ENCODE data around the gene SIGLECL1. TPM values are rescaled to one million over a fixed set of nuclear protein-coding genes. Genes with fewer than 3 reads are reported as not detected.
"Not testable (repeated sequence)": the region's sequence is repeated elsewhere in the genome, so short reads cannot be mapped to it uniquely, and the experiment has no call there.

Gene SIGLECL1
- polyA plus RNA-seq, 4 donors = not detected

GRCh38 chr19:51219307-51219706, 31.6 kb upstream of the SIGLECL1 start:
- H3K9me3 ChIP-seq (ENCODE audit: control insufficient read depth in 2 of 2, insufficient read depth in 1 of 2, low read depth in 1 of 2, low read length in 1 of 2) = peaks cover 0 to 4% of the 10 kb centered on the region in 2 donors
- H3K27me3 ChIP-seq (ENCODE audit: control insufficient read depth in 3 of 3, insufficient read depth in 3 of 3, low read length in 3 of 3) = no peaks in the 10 kb centered on the region
- DNase-seq = no peak
- FAIRE-seq = no peak
- no peaks in the 10 kb centered on the region for H3K36me3 ChIP-seq (ENCODE audit: control insufficient read depth in 3 of 3, insufficient read depth in 2 of 3, low read depth in 1 of 3, low read length in 3 of 3)
- WGBS, 3 donors = 32 to 47% (median 44%) methylated on average over 1 of the region's 1 CpG
- H3K4me1 ChIP-seq (ENCODE audit: control insufficient read depth in 3 of 3, insufficient read depth in 2 of 3, low read depth in 1 of 3, low read length in 2 of 3) = no peaks in the 10 kb centered on the region
- no peak overlapping the region for H3K27ac ChIP-seq (ENCODE audit: low read depth in 1 of 3, low read length in 2 of 3)
- H3K4me3 ChIP-seq (ENCODE audit: low read depth in 1 of 3, low read length in 3 of 3) = no peak overlapping the region

DNA sequence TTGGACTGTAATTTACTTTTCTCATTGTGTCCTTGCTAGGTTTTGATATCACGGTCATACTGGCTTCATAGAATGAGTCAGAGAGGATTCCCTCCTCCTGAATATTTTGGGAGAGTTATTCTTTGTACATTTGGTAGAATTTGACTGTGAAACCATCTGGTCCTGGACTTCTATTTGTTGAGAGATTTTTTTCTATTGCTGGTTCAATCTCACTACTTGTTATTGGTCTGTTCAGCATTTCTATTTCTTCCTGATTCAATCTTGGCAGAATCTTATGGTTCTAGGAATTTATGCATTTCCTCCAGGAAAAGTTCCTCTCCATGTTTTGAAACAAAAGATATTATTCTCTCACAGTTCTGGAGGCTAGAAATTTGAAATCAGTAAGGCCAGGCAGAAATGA, 30.9 kb upstream of the SIGLECL1 start:
- Histone ChIP-seq H3K36me3 (ENCODE audit: control insufficient read depth in 3 of 3, insufficient read depth in 2 of 3, low read depth in 1 of 3, low read length in 3 of 3) (no peaks in the 10 kb centered on the region), H3K4me3 (ENCODE audit: low read depth in 1 of 3, low read length in 3 of 3) (no peak overlapping the region), H3K9me3 (ENCODE audit: control insufficient read depth in 2 of 2, insufficient read depth in 1 of 2, low read depth in 1 of 2, low read length in 1 of 2) (peaks cover 0 to 4% of the 10 kb centered on the region in 2 donors), H3K4me1 (ENCODE audit: control insufficient read depth in 3 of 3, insufficient read depth in 2 of 3, low read depth in 1 of 3, low read length in 2 of 3) (no peaks in the 10 kb centered on the region), H3K27me3 (ENCODE audit: control insufficient read depth in 3 of 3, insufficient read depth in 3 of 3, low read length in 3 of 3) (no peaks in the 10 kb centered on the region), H3K27ac (ENCODE audit: low read depth in 1 of 3, low read length in 2 of 3) (no peak overlapping the region)
- DNase-seq (no peak), FAIRE-seq (no peak)
- WGBS, 3 donors = 70 to 81% (median 70%) methylated on average over 1 of the region's 1 CpG

- Histone ChIP-seq H3K27ac (ENCODE audit: low read depth in 1 of 3, low read length in 2 of 3) (no peak overlapping the region), H3K4me3 (ENCODE audit: low read depth in 1 of 3, low read length in 3 of 3) (no peak overlapping the region), H3K36me3 (ENCODE audit: control insufficient read depth in 3 of 3, insufficient read depth in 2 of 3, low read depth in 1 of 3, low read length in 3 of 3) (no peaks in the 10 kb centered on the region), H3K27me3 (ENCODE audit: control insufficient read depth in 3 of 3, insufficient read depth in 3 of 3, low read length in 3 of 3) (no peaks in the 10 kb centered on the region), H3K9me3 (ENCODE audit: control insufficient read depth in 2 of 2, insufficient read depth in 1 of 2, low read depth in 1 of 2, low read length in 1 of 2) (no peaks in the 10 kb centered on the region), H3K4me1 (ENCODE audit: control insufficient read depth in 3 of 3, insufficient read depth in 2 of 3, low read depth in 1 of 3, low read length in 2 of 3) (no peaks in the 10 kb centered on the region)
- DNase-seq (no peak), FAIRE-seq (no peak)
Observed at GRCh38 chr19:51220996-51221395, 29.9 kb upstream of the SIGLECL1 start.

DNA sequence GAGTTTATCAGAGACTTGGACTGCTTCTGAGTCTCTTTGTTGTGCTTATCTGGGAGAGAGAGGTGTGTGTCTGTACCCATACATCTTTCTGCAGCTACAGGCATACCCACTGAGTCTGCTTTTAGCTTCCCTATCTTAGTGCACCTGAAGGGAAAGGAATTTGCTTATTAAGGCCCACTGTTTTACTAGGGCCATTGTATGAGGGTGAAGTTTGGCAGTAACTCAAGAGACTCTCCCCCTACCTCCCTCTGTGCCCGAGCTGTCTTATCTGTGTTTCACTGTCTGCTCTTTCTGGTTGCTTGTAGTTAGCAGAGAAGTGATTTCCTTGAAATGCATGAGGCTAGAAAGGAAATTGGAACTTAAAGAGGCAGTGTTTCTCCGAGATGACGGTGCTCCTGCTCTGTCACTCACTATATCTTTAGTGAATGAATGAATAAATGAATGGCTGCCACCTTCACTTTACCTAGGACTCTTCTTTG, 26.7 kb upstream of the SIGLECL1 start:
- H3K27ac ChIP-seq (ENCODE audit: low read depth in 1 of 3, low read length in 2 of 3) = no peak overlapping the region
- FAIRE-seq = no peak
- no peak overlapping the region for H3K4me3 ChIP-seq (ENCODE audit: low read depth in 1 of 3, low read length in 3 of 3)
- DNase-seq = no peak
- no peaks in the 10 kb centered on the region for H3K9me3 ChIP-seq (ENCODE audit: control insufficient read depth in 2 of 2, insufficient read depth in 1 of 2, low read depth in 1 of 2, low read length in 1 of 2)
- H3K4me1 ChIP-seq (ENCODE audit: control insufficient read depth in 3 of 3, insufficient read depth in 2 of 3, low read depth in 1 of 3, low read length in 2 of 3) = no peaks in the 10 kb centered on the region
- no peaks in the 10 kb centered on the region for H3K27me3 ChIP-seq (ENCODE audit: control insufficient read depth in 3 of 3, insufficient read depth in 3 of 3, low read length in 3 of 3)
- WGBS, 3 donors = 45 to 54% (median 53%) methylated on average over 3 of the region's 3 CpGs
- H3K36me3 ChIP-seq (ENCODE audit: control insufficient read depth in 3 of 3, insufficient read depth in 2 of 3, low read depth in 1 of 3, low read length in 3 of 3) = no peaks in the 10 kb centered on the region

DNA sequence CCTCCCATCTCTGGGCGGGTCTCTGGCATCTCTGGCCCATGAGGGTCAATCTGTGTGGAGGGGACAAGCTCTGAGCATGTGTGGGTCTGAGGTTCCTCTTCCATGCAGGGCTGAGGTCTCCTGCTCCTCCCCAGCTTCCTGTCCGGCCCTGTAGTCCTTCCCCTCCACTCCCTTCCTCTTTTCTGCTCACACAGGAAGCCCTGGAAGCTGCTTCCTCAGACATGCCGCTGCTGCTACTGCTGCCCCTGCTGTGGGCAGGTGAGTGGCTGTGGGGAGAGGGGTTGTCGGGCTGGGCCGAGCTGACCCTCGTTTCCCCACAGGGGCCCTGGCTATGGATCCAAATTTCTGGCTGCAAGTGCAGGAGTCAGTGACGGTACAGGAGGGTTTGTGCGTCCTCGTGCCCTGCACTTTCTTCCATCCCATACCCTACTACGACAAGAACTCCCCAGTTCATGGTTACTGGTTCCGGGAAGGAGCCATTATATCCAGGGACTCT, 25.9 kb upstream of the SIGLECL1 start, which contains the start of gene CD33:
Gene CD33, plus strand, starts transcription at position 183 of the 496 bp plus-strand sequence. Its CDS starts 39 bp downstream, at position 222.
- not testable (repeated sequence) for DNase-seq; H3K27me3 ChIP-seq (ENCODE audit: control insufficient read depth in 3 of 3, insufficient read depth in 3 of 3, low read length in 3 of 3); H3K27ac ChIP-seq (ENCODE audit: low read depth in 1 of 3, low read length in 2 of 3); H3K9me3 ChIP-seq (ENCODE audit: control insufficient read depth in 2 of 2, insufficient read depth in 1 of 2, low read depth in 1 of 2, low read length in 1 of 2); H3K4me1 ChIP-seq (ENCODE audit: control insufficient read depth in 3 of 3, insufficient read depth in 2 of 3, low read depth in 1 of 3, low read length in 2 of 3); FAIRE-seq; H3K36me3 ChIP-seq (ENCODE audit: control insufficient read depth in 3 of 3, insufficient read depth in 2 of 3, low read depth in 1 of 3, low read length in 3 of 3); H3K4me3 ChIP-seq (ENCODE audit: low read depth in 1 of 3, low read length in 3 of 3)
- 55 to 74% (median 67%) methylated on average over 11 of the region's 11 CpGs for WGBS, 3 donors

- H3K36me3 ChIP-seq (ENCODE audit: control insufficient read depth in 3 of 3, insufficient read depth in 2 of 3, low read depth in 1 of 3, low read length in 3 of 3) = no peaks in the 10 kb centered on the region
- WGBS, 3 donors = 32 to 49% (median 37%) methylated on average over 3 of the region's 3 CpGs
- no peak for FAIRE-seq
Observed at GRCh38 chr19:51226067-51226466, 24.8 kb upstream of the SIGLECL1 start.

GRCh38 chr19:51227326-51227725, 23.6 kb upstream of the SIGLECL1 start:
- Histone ChIP-seq H3K9me3 (ENCODE audit: control insufficient read depth in 2 of 2, insufficient read depth in 1 of 2, low read depth in 1 of 2, low read length in 1 of 2) (no peaks in the 10 kb centered on the region), H3K27ac (ENCODE audit: low read depth in 1 of 3, low read length in 2 of 3) (no peak overlapping the region), H3K4me1 (ENCODE audit: control insufficient read depth in 3 of 3, insufficient read depth in 2 of 3, low read depth in 1 of 3, low read length in 2 of 3) (no peaks in the 10 kb centered on the region), H3K4me3 (ENCODE audit: low read depth in 1 of 3, low read length in 3 of 3) (no peak overlapping the region), H3K27me3 (ENCODE audit: control insufficient read depth in 3 of 3, insufficient read depth in 3 of 3, low read length in 3 of 3) (no peaks in the 10 kb centered on the region), H3K36me3 (ENCODE audit: control insufficient read depth in 3 of 3, insufficient read depth in 2 of 3, low read depth in 1 of 3, low read length in 3 of 3) (no peaks in the 10 kb centered on the region)
- DNase-seq (no peak), FAIRE-seq (no peak)
- 52 to 67% (median 66%) methylated on average over 2 of the region's 2 CpGs for WGBS, 3 donors

More at GRCh38 chr19:51226067-51226466, 24.8 kb upstream of the SIGLECL1 start:
- Histone ChIP-seq H3K27ac (ENCODE audit: low read depth in 1 of 3, low read length in 2 of 3) (no peak overlapping the region), H3K4me1 (ENCODE audit: control insufficient read depth in 3 of 3, insufficient read depth in 2 of 3, low read depth in 1 of 3, low read length in 2 of 3) (no peaks in the 10 kb centered on the region), H3K9me3 (ENCODE audit: control insufficient read depth in 2 of 2, insufficient read depth in 1 of 2, low read depth in 1 of 2, low read length in 1 of 2) (no peaks in the 10 kb centered on the region), H3K4me3 (ENCODE audit: low read depth in 1 of 3, low read length in 3 of 3) (no peak overlapping the region), H3K27me3 (ENCODE audit: control insufficient read depth in 3 of 3, insufficient read depth in 3 of 3, low read length in 3 of 3) (no peaks in the 10 kb centered on the region)
- DNase-seq = no peak

DNA sequence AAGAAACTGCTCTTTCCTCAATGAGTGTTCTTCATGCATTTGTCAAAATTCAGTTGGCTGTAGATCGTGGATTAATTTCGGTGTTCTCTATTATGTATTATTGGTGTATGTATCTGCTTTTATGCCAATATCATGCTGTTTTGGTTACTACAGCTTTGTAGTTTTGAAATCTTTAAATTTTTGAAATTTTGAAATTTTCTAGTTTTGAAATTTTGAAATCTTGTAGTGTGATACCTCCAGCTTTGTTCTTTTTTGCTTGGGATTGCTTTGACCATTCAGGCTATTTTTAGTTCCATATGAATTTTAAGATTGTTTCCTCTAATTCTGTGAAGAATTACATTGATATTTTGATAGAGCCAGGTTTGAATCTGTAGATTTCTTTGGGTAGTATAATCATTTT, 22.9 kb upstream of the SIGLECL1 start:
- Histone ChIP-seq H3K36me3 (ENCODE audit: control insufficient read depth in 3 of 3, insufficient read depth in 2 of 3, low read depth in 1 of 3, low read length in 3 of 3) (no peaks in the 10 kb centered on the region), H3K4me1 (ENCODE audit: control insufficient read depth in 3 of 3, insufficient read depth in 2 of 3, low read depth in 1 of 3, low read length in 2 of 3) (no peaks in the 10 kb centered on the region), H3K4me3 (ENCODE audit: low read depth in 1 of 3, low read length in 3 of 3) (no peak overlapping the region), H3K9me3 (ENCODE audit: control insufficient read depth in 2 of 2, insufficient read depth in 1 of 2, low read depth in 1 of 2, low read length in 1 of 2) (no peaks in the 10 kb centered on the region), H3K27me3 (ENCODE audit: control insufficient read depth in 3 of 3, insufficient read depth in 3 of 3, low read length in 3 of 3) (peaks cover 0 to 3% (median 0%) of the 10 kb centered on the region in 3 donors), H3K27ac (ENCODE audit: low read depth in 1 of 3, low read length in 2 of 3) (no peak overlapping the region)
- FAIRE-seq (no peak), DNase-seq (no peak)
- WGBS, 3 donors = 86 to 94% (median 87%) methylated on average over 2 of the region's 2 CpGs

DNA sequence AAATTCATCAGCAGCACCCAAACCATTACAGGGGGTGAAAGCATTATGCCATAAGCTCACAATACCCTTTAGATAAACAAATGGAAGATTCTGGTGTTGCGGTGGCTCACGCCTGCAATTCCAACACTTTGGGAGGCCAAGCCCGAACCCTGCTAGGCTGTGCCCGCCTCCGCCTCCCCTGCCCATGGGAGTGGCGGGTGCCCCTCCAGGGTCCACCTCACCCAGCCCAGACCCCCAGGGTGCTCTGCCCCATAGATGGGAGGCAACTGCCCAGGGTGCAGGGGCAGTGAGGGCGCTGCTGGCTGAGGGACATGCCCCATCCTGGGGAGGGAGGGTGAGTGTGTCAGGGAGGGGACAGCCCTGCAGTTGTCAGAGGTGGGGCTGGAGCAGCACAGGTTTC, 10.0 kb upstream of the SIGLECL1 start:
- H3K27me3 ChIP-seq (ENCODE audit: control insufficient read depth in 3 of 3, insufficient read depth in 3 of 3, low read length in 3 of 3) = no peaks in the 10 kb centered on the region
- DNase-seq (no peak), FAIRE-seq (no peak)
- no peaks in the 10 kb centered on the region for H3K9me3 ChIP-seq (ENCODE audit: control insufficient read depth in 2 of 2, insufficient read depth in 1 of 2, low read depth in 1 of 2, low read length in 1 of 2)
- no peak overlapping the region for H3K4me3 ChIP-seq (ENCODE audit: low read depth in 1 of 3, low read length in 3 of 3)
- no peaks in the 10 kb centered on the region for H3K36me3 ChIP-seq (ENCODE audit: control insufficient read depth in 3 of 3, insufficient read depth in 2 of 3, low read depth in 1 of 3, low read length in 3 of 3)
- no peaks in the 10 kb centered on the region for H3K4me1 ChIP-seq (ENCODE audit: control insufficient read depth in 3 of 3, insufficient read depth in 2 of 3, low read depth in 1 of 3, low read length in 2 of 3)
- WGBS, 3 donors = 81 to 90% (median 86%) methylated on average over 7 of the region's 7 CpGs
- H3K27ac ChIP-seq (ENCODE audit: low read depth in 1 of 3, low read length in 2 of 3) = no peak overlapping the region

Measured in small intestine (tissue), 7 donors.